ENCODE data around the gene CCDC78.

CCDC78 gene

GRCh38 chr16:673399-673991 lies 52.7 kb downstream of the CCDC78 start:
- H2AFZ ChIP-seq (ENCODE audit: low read length), result no peak overlapping the region
- H3K9ac ChIP-seq (ENCODE audit: low read length), result no peak overlapping the region
- no peaks in the 10 kb centered on the region; the same call in 1 of the 2 replicates for H3K36me3 ChIP-seq (replicated peaks; ENCODE audit: insufficient read depth, low read length)
- no peaks in the 10 kb centered on the region for H3F3A ChIP-seq (ENCODE audit: insufficient read depth, low read length)
- H4K20me1 ChIP-seq (ENCODE audit: insufficient read depth, low read length), result no peaks in the 10 kb centered on the region
- peaks cover 18% of the 10 kb centered on the region for H3K79me2 ChIP-seq (ENCODE audit: low read length)
- H3K27ac ChIP-seq (ENCODE audit: low read length), result no peak overlapping the region
- H3K4me3 ChIP-seq (ENCODE audit: low read length), result no peak overlapping the region
- TF ChIP-seq EZH2phosphoT487 (IDR thresholded peaks at IDR 0.05; ENCODE audit: low read length), result no peak
- TF ChIP-seq EZH2 (optimal IDR thresholded peaks at IDR 0.05; ENCODE audit: low read depth, low read length), result no peak
- TF ChIP-seq CTCF (IDR thresholded peaks at IDR 0.05; ENCODE audit: low read length), result no peak
- DNase-seq, result no peak
- no peaks in the 10 kb centered on the region for H3K9me2 ChIP-seq (replicated peaks; ENCODE audit: insufficient read depth, low read length)
- no peak overlapping the region for H3K4me2 ChIP-seq (ENCODE audit: low read depth, low read length)
- no peaks in the 10 kb centered on the region for H3K9me3 ChIP-seq (replicated peaks; ENCODE audit: insufficient read depth, low read length)
- 0 out of 2 replicates have a peak, but pooled peaks cover 6% of the 10 kb centered on the region for H3K4me1 ChIP-seq (ENCODE audit: low read length)
- H3K27me3 ChIP-seq (replicated peaks; ENCODE audit: insufficient read depth, low read length), result no peaks in the 10 kb centered on the region

GRCh38 chr16:672851-673250 lies 53.4 kb downstream of the CCDC78 start:
- Histone ChIP-seq H3K9ac (ENCODE audit: low read length) (no peak overlapping the region), H3K79me2 (ENCODE audit: low read length) (peaks cover 24% of the 10 kb centered on the region), H3K27me3 (replicated peaks; ENCODE audit: insufficient read depth, low read length) (no peaks in the 10 kb centered on the region), H3K9me3 (replicated peaks; ENCODE audit: insufficient read depth, low read length) (no peaks in the 10 kb centered on the region), H3K4me2 (ENCODE audit: low read depth, low read length) (no peak overlapping the region), H3K27ac (ENCODE audit: low read length) (no peak overlapping the region), H3F3A (ENCODE audit: insufficient read depth, low read length) (no peaks in the 10 kb centered on the region), H3K36me3 (replicated peaks; ENCODE audit: insufficient read depth, low read length) (no peaks in the 10 kb centered on the region; the same call in 1 of the 2 replicates), H3K4me1 (ENCODE audit: low read length) (0 out of 2 replicates have a peak, but pooled peaks cover 6% of the 10 kb centered on the region), H3K4me3 (ENCODE audit: low read length) (no peak overlapping the region), H3K9me2 (replicated peaks; ENCODE audit: insufficient read depth, low read length) (no peaks in the 10 kb centered on the region), H4K20me1 (ENCODE audit: insufficient read depth, low read length) (no peaks in the 10 kb centered on the region), H2AFZ (ENCODE audit: low read length) (no peak overlapping the region)
- no peak for DNase-seq
- TF ChIP-seq EZH2phosphoT487 (IDR thresholded peaks at IDR 0.05; ENCODE audit: low read length) (no peak), CTCF (IDR thresholded peaks at IDR 0.05; ENCODE audit: low read length) (no peak), EZH2 (optimal IDR thresholded peaks at IDR 0.05; ENCODE audit: low read depth, low read length) (no peak)
